Measurements from ENCODE around the gene PAGE4.

PAGE4 gene, protein sequence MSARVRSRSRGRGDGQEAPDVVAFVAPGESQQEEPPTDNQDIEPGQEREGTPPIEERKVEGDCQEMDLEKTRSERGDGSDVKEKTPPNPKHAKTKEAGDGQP

DNA sequence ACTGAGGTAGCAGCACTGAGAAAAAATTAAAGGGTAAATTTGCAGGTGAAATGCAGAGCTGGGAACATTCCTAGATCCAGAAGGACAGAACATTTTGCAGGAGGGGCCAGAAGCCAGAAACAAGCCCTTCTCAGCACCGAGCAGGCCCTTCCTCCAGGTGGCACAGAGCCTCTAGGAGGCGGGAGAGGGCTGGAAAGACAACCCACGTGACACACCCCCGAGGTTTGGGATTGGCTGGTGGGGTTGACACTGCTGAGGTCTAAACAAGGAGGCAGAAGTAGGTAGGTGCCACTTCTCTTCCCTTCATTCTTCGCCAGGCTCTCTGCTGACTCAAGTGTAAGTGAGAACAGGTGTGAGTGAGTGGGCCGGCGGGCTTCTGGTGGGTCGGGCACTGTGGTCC, at the start of gene PAGE4:
Gene PAGE4, plus strand, starts transcription at position 288 of the 400 bp plus-strand sequence. CDS start 1,126 bp downstream, outside the sequence.
- TF ChIP-seq, protein P1, sequence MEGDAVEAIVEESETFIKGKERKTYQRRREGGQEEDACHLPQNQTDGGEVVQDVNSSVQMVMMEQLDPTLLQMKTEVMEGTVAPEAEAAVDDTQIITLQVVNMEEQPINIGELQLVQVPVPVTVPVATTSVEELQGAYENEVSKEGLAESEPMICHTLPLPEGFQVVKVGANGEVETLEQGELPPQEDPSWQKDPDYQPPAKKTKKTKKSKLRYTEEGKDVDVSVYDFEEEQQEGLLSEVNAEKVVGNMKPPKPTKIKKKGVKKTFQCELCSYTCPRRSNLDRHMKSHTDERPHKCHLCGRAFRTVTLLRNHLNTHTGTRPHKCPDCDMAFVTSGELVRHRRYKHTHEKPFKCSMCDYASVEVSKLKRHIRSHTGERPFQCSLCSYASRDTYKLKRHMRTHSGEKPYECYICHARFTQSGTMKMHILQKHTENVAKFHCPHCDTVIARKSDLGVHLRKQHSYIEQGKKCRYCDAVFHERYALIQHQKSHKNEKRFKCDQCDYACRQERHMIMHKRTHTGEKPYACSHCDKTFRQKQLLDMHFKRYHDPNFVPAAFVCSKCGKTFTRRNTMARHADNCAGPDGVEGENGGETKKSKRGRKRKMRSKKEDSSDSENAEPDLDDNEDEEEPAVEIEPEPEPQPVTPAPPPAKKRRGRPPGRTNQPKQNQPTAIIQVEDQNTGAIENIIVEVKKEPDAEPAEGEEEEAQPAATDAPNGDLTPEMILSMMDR (IDR thresholded peaks at IDR 0.05): no peak

DNA sequence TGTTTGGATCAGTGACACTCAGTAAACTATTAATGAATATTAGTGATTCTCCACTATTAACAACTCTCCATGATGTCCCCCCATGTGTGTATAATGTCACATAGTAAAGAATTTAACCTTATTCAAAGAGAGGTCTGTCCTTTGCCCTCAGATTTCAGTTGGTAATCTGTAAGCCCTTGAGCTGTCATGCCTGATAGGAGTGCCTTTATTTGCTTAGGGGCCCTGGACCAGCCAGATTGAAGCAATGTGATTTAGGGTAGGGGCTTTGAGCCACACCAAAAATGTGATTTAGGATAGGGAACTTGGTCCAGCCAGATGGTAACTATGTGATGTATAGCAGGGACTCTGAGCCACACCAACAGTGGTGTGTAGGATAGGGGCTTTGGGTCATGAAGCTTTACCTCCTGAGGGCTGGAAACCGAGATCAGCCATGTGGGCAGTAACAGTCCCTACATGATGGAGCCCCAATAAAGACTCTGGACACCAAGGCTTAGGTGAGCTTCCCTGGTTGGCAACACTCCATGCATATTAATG, 44.3 kb upstream of the PAGE4 start:
- TF ChIP-seq, protein P1 (IDR thresholded peaks at IDR 0.05): no peak

DNA sequence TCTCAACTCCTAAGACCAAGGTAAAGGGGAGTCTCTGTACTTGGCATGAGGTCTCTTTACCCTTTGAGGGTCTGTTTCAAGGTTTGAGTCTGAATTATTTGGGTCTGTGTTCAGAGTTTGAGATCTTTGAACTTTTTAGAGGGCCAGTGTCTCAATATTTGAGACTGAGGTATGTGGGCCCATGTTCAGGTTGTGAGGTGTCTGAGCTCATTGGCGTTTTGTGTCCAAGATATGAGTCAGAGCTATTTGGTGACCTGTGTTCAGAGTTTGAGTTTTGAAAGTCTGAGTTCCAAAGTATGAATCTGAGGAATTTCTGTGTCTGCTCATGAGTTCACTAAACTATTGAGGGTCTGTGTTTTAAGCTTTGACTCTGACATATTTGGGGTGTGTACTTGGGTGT, 36.7 kb upstream of the PAGE4 start:
- TF ChIP-seq, protein P1 (IDR thresholded peaks at IDR 0.05): no peak

DNA sequence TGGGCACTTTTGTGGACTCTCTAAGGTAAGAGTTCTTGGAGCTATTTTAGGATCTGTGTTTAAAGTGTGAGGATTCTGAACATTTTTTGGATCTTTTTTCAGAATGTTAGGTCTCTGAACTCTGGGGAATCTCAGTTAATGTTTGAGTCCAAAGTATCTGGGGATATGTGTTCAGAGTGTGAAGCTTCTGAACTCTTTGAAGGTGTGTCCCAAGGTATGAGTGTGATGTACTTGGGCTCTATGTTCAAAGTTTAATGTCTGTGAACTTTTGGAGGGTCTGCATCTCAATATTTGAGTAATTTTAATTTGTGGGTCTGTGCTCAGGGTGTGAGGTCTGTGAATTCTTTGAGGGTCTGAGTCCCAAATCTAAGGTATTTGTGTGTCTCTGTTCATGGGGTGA, 35.4 kb upstream of the PAGE4 start:
- TF ChIP-seq, protein P1 (IDR thresholded peaks at IDR 0.05): no peak

DNA sequence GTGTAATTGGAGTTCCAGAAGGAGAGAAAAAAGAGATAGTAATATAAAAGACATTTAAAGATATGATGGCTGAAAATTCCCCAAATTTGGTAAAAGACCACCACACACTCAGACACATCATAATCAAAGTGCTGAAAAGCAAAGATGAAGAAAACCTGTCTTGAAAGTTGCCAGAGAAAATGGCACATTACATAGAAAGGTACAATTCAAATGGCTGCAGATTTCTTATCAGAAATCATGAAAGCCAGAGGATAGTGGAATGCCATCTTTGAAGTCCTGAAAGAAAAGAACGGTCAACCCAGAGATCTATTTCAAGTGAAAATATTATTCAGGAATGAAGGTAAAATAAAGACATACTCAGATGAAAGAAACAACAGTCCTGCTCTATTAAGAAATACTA, 29.3 kb upstream of the PAGE4 start:
- TF ChIP-seq, protein P1 (IDR thresholded peaks at IDR 0.05): no peak

DNA sequence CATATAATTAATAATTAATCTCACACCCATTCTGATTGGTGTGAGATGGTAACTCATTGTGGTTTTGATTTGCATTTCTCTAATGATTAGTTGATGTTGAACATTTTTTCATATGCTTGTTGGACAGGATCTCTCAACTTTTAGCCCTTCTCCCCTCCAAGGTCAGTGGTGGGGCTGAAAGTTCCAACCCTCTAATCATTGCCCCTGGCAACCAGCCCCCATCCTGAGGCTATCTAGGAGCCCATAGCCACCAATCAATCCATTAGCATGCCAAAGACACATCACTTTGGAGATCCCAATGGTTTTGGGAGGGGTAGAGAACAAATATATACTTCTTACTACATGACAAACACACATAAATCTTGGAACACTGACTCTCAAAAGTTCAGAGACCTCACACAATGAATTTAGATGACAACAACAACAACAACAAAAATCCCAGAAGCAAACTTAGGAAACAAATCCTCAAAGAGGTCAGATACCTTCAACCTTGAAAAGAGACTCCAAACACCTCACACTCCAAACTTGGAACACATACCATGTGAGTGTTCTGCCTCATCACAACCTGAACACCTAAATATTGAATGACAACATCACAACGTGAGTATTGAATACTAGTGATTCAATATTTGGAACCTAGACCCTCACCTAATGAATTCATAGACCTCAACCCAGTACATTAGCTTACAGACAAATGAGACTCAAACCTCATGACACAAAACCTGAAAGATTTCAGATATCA, 19.0 kb upstream of the PAGE4 start:
- TF ChIP-seq, protein P1 (IDR thresholded peaks at IDR 0.05): no peak

DNA sequence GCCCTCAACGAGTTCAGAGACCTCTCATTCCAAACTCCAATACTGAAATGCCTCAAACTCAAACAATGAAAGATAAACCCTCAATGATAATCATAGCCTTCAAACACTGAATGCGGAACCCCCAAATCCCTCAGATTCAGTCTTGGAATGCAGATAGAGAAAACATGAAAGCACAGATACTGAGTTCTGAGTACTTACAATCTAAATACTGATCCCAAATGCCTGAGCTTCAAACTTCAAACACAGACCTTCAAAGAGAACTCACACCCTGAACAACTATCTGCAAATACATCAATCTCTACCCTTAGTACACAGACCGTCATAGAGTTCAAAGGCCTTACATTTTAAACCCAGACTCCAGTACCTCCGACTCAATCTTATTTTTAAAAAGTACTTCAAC, 16.9 kb upstream of the PAGE4 start:
- TF ChIP-seq, protein P1 (IDR thresholded peaks at IDR 0.05): no peak
